Vein endothelial cell (primary cell): ENCODE results near the gene EPSTI1. TPM values are rescaled to one million over a fixed set of nuclear protein-coding genes. Genes with fewer than 3 reads are reported as not detected.

Experiments used
- total RNA-seq: library from RNA; depleted of rRNA; stranded (reverse); fragments of >200 nt; gene quantifications from 2 replicates; pipeline ENCODE4 v1.2.3, GENCODE V29; 2012

Gene EPSTI1, protein sequence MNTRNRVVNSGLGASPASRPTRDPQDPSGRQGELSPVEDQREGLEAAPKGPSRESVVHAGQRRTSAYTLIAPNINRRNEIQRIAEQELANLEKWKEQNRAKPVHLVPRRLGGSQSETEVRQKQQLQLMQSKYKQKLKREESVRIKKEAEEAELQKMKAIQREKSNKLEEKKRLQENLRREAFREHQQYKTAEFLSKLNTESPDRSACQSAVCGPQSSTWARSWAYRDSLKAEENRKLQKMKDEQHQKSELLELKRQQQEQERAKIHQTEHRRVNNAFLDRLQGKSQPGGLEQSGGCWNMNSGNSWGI
- 0.48 and 2.3 TPM in 2 replicates for total RNA-seq

DNA sequence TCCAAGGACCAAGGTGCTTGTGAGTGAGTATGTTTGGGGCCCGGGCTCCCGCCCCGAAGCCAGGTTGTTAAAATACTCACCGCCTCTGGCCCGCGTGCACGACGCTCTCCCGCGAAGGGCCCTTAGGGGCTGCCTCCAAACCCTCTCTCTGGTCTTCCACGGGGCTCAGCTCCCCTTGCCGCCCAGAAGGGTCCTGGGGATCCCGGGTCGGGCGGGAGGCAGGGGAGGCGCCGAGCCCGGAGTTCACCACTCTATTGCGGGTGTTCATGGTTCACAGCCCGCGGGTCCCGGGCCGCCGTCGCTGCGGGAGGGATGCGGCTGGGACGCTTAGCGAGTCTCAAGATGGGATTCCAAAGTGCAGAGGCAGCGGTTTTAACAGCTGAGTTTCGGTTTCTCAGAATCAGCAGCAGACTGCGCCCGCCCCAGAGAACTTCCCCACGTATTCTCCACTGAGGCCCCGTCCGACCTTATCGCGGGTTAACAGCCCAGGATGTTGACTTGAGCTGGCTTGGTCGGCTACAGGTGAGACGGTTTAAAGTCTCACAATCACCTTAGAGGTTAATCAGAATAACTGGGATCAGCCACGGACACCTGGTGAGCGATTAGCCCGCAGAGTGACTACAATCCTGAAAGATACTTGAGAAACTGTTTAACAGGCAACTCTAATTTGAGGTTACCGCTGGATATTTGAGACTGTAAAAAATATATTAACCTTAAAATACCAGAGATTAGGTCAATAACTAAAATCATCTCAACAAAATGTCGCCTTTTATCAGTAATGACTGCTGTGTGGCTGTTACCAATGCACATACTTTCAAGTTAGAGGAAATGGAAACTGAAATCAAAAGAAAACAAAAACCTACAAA lies at the start of gene EPSTI1:
TSS of gene EPSTI1 (minus strand) at position 344 of the 866 bp plus-strand sequence. CDS start at position 268, 76 bp downstream.

GRCh38 chr13:43023289-43023963 lies 31.4 kb upstream of the EPSTI1 start, which contains the start of gene DNAJC15:
Gene DNAJC15 (plus strand): TSS chr13:43023586. CDS start chr13:43023627, 41 bp downstream.

Other genes with a start within 250 kb of the EPSTI1 start
- gene FAM216B, start 210.7 kb downstream of the EPSTI1 start, total RNA-seq: not detected in 2 replicates
- gene DNAJC15, start 31.3 kb upstream of the EPSTI1 start, total RNA-seq: 14.7 and 16.7 TPM in 2 replicates